PC-9 (cell line): ENCODE measurements around the gene SPINK8. TPM values are rescaled to one million over a fixed set of nuclear protein-coding genes. Genes with fewer than 3 reads are reported as not detected.
"Not testable (repeated sequence)": the region's sequence is repeated elsewhere in the genome, so short reads cannot be mapped to it uniquely, and the experiment has no call there.

Experiments
- Bru-seq: library from RNA; stranded (reverse); fragments of 400-500 nt; gene quantifications from one replicate; lab custom pipeline; 2021; lab: Mats Ljungman, UMichigan
- BruChase-seq, 2 experiments: library from RNA; stranded (reverse); fragments of 400-500 nt; gene quantifications; one replicate each; lab custom pipeline; 2021; lab: Mats Ljungman, UMichigan
- BruUV-seq: library from RNA; stranded (reverse); fragments of 400-500 nt; replicated peaks from 2 replicates; lab custom pipeline; 2021; lab: Mats Ljungman, UMichigan
- CTCF ChIA-PET: fragments of 300-600 bp; sonication (Branson Sonifier 250); formaldehyde crosslinking; loops from one replicate; lab custom pipeline; 2022; ENCODE audit warnings: antibody characterized with exemption; lab: Charles Lee
- POLR2A ChIA-PET: fragments of 300-600 bp; sonication (Branson Sonifier 250); formaldehyde crosslinking; loops from one replicate; lab custom pipeline; 2022; ENCODE audit warnings: antibody characterized with exemption; ENCODE audit not compliant: unreplicated experiment; lab: Charles Lee
- DNase-seq, 2 experiments: peaks; one replicate each; pipeline versions ENCODE4 v3.0.0 to v3.0.0-alpha.2; 2015 to 2022; ENCODE audit warnings: mixed read lengths in 1 of 2
- H2AFZ ChIP-seq: fragments of 200-600 bp; sonication (generic); 2 replicates; pipeline ENCODE4 v1.8.1; 2017; ENCODE audit warnings: antibody characterized with exemption
- H3F3A ChIP-seq: fragments of 200-600 bp; sonication (generic); 2 replicates; pipeline ENCODE4 v1.8.1; 2017; ENCODE audit warnings: antibody characterized with exemption, mild to moderate bottlenecking, low read depth; ENCODE audit not compliant: insufficient read depth
- H3K27ac ChIP-seq: fragments of 200-600 bp; sonication (generic); 2 replicates; pipeline ENCODE4 v1.6.1; 2016; ENCODE audit warnings: mixed run types
- H3K27me3 ChIP-seq: fragments of 200-600 bp; sonication (generic); 2 replicates; pipeline ENCODE4 v1.6.1; 2016; ENCODE audit warnings: low read depth, mixed run types; ENCODE audit not compliant: insufficient read depth
- H3K36me3 ChIP-seq: fragments of 200-600 bp; sonication (generic); 2 replicates; pipeline ENCODE4 v1.6.1; 2016; ENCODE audit warnings: low read depth, mixed run types
- H3K4me1 ChIP-seq: fragments of 200-600 bp; sonication (generic); replicated peaks from 2 replicates; pipeline ENCODE4 v1.6.1; 2016; ENCODE audit warnings: mixed run types; ENCODE audit not compliant: insufficient read depth
- H3K4me2 ChIP-seq: fragments of 200-600 bp; sonication (generic); 2 replicates; pipeline ENCODE4 v1.6.1; 2017; ENCODE audit warnings: mixed run types
- H3K4me3 ChIP-seq: fragments of 200-600 bp; sonication (generic); 2 replicates; pipeline ENCODE4 v1.6.1; 2016; ENCODE audit warnings: mixed run types
- H3K79me2 ChIP-seq: fragments of 200-600 bp; sonication (generic); 2 replicates; pipeline ENCODE4 v1.6.1; 2017; ENCODE audit warnings: low read depth, mixed run types
- H3K9me2 ChIP-seq: fragments of 200-600 bp; sonication (generic); 2 replicates; pipeline ENCODE4 v1.8.1; 2017; ENCODE audit warnings: mild to moderate bottlenecking; ENCODE audit not compliant: insufficient read depth
- H3K9me3 ChIP-seq: fragments of 200-600 bp; sonication (generic); 2 replicates; pipeline ENCODE4 v1.8.1; 2016; ENCODE audit warnings: low read depth; ENCODE audit not compliant: insufficient read depth
- H4K20me1 ChIP-seq: fragments of 200-600 bp; sonication (generic); 2 replicates; pipeline ENCODE4 v1.8.1; 2017; ENCODE audit not compliant: insufficient read depth
- EZH2 ChIP-seq: fragments of 200-600 bp; sonication (generic); IDR thresholded peaks from 2 replicates; pipeline ENCODE4 v1.8.0; 2017; ENCODE audit warnings: antibody characterized with exemption, low read depth
- intact Hi-C: fragments of 100-400 bp; cut with micrococcal nuclease; formaldehyde crosslinking; loops from one replicate; pipeline ENCODE4 v1.10.0; 2022; ENCODE audit not compliant: unreplicated experiment
- long read RNA-seq: library from polyadenylated mRNA; stranded (forward); transcript quantifications from one replicate; pipeline ENCODE4 v2.0.0, GENCODE V29; 2022
- total RNA-seq: library from RNA; stranded (reverse); gene quantifications from 2 replicates; pipeline ENCODE4 v1.2.3, GENCODE V29; 2021
- TF ChIP-seq, protein P1 (sequence below): fragments of 200-600 bp; sonication (generic); conservative IDR thresholded peaks from 2 replicates; pipeline ENCODE4 v1.6.1; 2017; ENCODE audit warnings: mixed run types, antibody characterized with exemption, mild to moderate bottlenecking, moderate library complexity

The SPINK8 gene
- not detected in 2 replicates for total RNA-seq
- Bru-seq, nascent RNA = percentile 8 among the genes with signal in this experiment
- not detected for BruChase-seq, experiment 1, labeled RNA remaining after a 2-hour chase
- BruChase-seq, experiment 2, labeled RNA remaining after a 6-hour chase = percentile 4 among the genes with signal in this experiment
- long read RNA-seq = 0 reads

DNA sequence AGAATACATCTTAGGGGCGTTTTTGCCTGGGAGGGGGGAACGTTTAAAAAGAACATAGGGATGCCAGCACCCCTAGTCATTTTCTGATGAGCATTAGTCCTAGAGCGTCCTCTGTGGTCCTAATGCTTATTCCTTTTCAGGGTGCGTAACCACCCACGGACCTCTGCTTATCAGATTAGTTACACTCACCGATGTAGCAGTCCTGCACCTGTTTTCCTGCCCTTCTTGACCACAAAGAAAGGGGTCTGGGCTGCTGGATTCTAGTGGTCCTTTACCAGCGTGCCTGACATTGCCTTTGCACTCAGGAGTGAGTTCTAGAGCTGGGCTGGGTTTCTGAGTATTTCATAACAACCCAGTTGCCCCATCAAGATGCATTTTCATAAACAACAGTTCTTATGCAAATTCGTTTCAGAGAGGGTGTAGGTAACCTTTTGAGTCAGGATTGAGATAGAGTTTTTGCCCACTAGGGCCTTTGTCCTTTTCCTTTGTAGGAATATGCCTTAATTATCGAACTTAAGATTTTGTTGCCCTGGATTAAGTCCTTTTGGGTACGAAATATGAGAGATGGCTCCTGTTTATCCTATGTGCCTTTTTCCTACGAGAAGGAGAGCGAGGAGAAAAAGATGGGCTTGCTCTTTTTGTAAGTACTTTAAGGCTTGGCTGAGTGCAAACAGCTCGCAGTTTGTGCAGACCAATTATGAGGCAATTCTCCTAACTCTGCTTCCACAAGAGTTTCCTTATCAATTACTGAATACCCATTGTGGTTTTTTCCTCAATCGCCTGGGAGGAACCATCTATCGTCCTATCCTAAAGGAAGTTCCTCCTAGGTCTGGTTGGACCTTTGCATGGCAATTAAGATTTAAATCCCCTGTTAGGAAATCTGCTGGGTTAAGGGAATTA, at the start of gene SPINK8:
Gene SPINK8 (minus strand): TSS at position 316 of the 900 bp plus-strand sequence. CDS start 5,320 bp downstream, outside the sequence.
- H3K4me1 ChIP-seq, intact Hi-C loops, H3F3A ChIP-seq, BruUV-seq, H3K4me2 ChIP-seq, CTCF ChIA-PET, H3K9me2 ChIP-seq, H3K79me2 ChIP-seq, POLR2A ChIA-PET, H3K36me3 ChIP-seq, H2AFZ ChIP-seq, H3K27ac ChIP-seq, H4K20me1 ChIP-seq, H3K27me3 ChIP-seq, H3K9me3 ChIP-seq, DNase-seq, H3K4me3 ChIP-seq: not testable (repeated sequence)

DNA sequence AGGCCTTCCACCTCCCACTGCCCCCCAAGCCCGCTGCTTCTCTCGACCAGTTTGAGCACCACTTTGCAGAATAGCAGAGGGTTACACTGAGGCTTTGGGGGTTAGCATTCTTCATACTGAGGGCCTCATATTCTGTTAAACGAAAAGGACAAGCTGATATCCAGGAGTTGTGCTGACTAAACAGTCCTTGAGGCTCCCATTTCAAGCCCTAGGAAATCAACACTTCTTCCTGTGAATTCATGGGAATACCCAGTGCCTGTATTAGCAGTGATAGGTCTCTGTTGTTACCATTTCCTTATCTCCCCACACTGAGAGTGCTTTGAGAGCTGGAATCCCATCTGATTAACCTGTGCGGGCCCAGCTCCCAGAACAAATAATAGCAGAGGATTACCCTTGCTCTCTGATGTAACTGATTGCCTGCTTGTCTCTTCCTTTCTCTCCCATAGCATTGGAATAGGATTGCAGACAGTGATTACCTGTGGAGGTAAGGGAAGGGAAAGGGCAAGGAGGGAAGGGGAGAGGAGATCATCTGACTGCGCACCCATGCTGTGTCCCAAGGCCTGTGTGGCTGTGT, 39.5 kb upstream of the SPINK8 start:
- Histone ChIP-seq H2AFZ (no peak overlapping the region), H3K9me2 (no peaks in the 10 kb centered on the region), H3K79me2 (no peaks in the 10 kb centered on the region), H3K4me1 (no peaks in the 10 kb centered on the region), H3K27ac (no peak overlapping the region), H3K4me3 (no peak overlapping the region), H3F3A (no peaks in the 10 kb centered on the region), H3K27me3 (no peaks in the 10 kb centered on the region), H3K36me3 (no peaks in the 10 kb centered on the region), H3K4me2 (no peak overlapping the region), H4K20me1 (no peaks in the 10 kb centered on the region), H3K9me3 (no peaks in the 10 kb centered on the region)
- intact Hi-C loops = no loop called here
- TF ChIP-seq, protein P1, sequence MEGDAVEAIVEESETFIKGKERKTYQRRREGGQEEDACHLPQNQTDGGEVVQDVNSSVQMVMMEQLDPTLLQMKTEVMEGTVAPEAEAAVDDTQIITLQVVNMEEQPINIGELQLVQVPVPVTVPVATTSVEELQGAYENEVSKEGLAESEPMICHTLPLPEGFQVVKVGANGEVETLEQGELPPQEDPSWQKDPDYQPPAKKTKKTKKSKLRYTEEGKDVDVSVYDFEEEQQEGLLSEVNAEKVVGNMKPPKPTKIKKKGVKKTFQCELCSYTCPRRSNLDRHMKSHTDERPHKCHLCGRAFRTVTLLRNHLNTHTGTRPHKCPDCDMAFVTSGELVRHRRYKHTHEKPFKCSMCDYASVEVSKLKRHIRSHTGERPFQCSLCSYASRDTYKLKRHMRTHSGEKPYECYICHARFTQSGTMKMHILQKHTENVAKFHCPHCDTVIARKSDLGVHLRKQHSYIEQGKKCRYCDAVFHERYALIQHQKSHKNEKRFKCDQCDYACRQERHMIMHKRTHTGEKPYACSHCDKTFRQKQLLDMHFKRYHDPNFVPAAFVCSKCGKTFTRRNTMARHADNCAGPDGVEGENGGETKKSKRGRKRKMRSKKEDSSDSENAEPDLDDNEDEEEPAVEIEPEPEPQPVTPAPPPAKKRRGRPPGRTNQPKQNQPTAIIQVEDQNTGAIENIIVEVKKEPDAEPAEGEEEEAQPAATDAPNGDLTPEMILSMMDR = no peak
- TF ChIP-seq EZH2 = no peak
- DNase-seq = no peak
- ChIA-PET POLR2A (no interaction called here), CTCF (no interaction called here)
- BruUV-seq = no TSS peak

DNA sequence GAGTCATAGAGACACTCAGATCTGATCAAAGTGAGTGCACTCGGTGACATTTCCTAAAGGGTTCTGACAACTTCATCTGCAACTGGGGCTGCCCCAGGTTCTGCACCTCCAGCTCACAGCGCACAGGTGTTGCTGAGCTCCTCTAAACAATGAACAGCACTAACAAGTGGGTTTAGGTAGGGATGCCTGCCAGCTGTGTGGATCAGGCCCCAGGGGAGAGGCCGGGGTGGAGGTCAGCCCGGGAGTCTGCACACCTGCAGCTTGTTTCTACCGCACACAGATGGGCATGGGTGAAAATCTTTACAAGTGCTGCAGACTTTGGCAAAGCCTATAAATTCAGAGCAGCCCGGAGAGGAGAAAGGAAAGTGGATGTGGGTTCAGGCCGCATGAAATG, 38.9 kb upstream of the SPINK8 start:
- Histone ChIP-seq H2AFZ (no peak overlapping the region), H3K79me2 (no peaks in the 10 kb centered on the region), H3K9me2 (no peaks in the 10 kb centered on the region), H3F3A (no peaks in the 10 kb centered on the region), H3K9me3 (no peaks in the 10 kb centered on the region), H3K36me3 (no peaks in the 10 kb centered on the region), H3K4me1 (no peaks in the 10 kb centered on the region), H3K4me2 (no peak overlapping the region), H3K27ac (no peak overlapping the region), H3K27me3 (no peaks in the 10 kb centered on the region), H3K4me3 (no peak overlapping the region), H4K20me1 (no peaks in the 10 kb centered on the region)
- BruUV-seq = no TSS peak
- TF ChIP-seq EZH2 = no peak
- TF ChIP-seq, protein P1 = no peak
- no peak for DNase-seq
- CTCF ChIA-PET = no interaction called here
- intact Hi-C loops = no loop called here
- POLR2A ChIA-PET = no interaction called here
